H1 (cell line): ENCODE measurements around the gene MRPS27. TPM values are rescaled to one million over a fixed set of nuclear protein-coding genes. Genes with fewer than 3 reads are reported as not detected.
"Not testable (repeated sequence)": the region's sequence is repeated elsewhere in the genome, so short reads cannot be mapped to it uniquely, and the experiment has no call there.

Source experiments
- CTCF ChIA-PET: fragments of 300-600 bp; sonication (Branson Sonifier 250); formaldehyde crosslinking; loops from one replicate; lab custom pipeline; 2021; ENCODE audit not compliant: partially characterized antibody; lab: Charles Lee
- POLR2A ChIA-PET: fragments of 300-600 bp; sonication (Branson Sonifier 250); formaldehyde crosslinking; loops from one replicate; lab custom pipeline; 2021; ENCODE audit warnings: inconsistent platforms; ENCODE audit not compliant: partially characterized antibody; lab: Charles Lee
- DNase-seq, 2 experiments: peaks; one replicate each; pipeline versions ENCODE4 v3.0.0 to v3.0.0-alpha.2; 2010 to 2022; ENCODE audit warnings: low spot score in 2 of 2, low read depth in 1 of 2, mixed read lengths in 1 of 2
- FAIRE-seq: peaks from 2 replicates; lab custom pipeline; 2011; peaks lifted over from hg19 to GRCh38; lab: Jason Lieb, UNC
- H2AFZ ChIP-seq: 2 replicates; pipeline ENCODE4 v1.8.1; 2012; ENCODE audit warnings: low read length, inconsistent platforms
- H2AK5ac ChIP-seq: 2 replicates; pipeline ENCODE4 v1.6.1; 2013; ENCODE audit warnings: low read depth, low read length
- H2BK120ac ChIP-seq: replicated peaks from 2 replicates; pipeline ENCODE3; 2013; ENCODE audit warnings: low read depth, low read length, inconsistent platforms
- H2BK12ac ChIP-seq: 2 replicates; pipeline ENCODE4 v1.6.1; 2013; ENCODE audit warnings: low read depth, low read length
- H2BK15ac ChIP-seq: 2 replicates; pipeline ENCODE4 v1.6.1; 2013; ENCODE audit warnings: low read length
- H2BK20ac ChIP-seq: 2 replicates; pipeline ENCODE4 v1.6.1; 2013; ENCODE audit warnings: low read length
- H2BK5ac ChIP-seq: 2 replicates; pipeline ENCODE4 v1.6.1; 2013; ENCODE audit warnings: low read depth, low read length
- H3K14ac ChIP-seq: 2 replicates; pipeline ENCODE4 v1.6.1; 2013; ENCODE audit warnings: inconsistent platforms; ENCODE audit not compliant: insufficient read length
- H3K18ac ChIP-seq: 2 replicates; pipeline ENCODE4 v1.6.1; 2013; ENCODE audit warnings: low read length; ENCODE audit errors: extremely low read depth
- H3K23ac ChIP-seq: 2 replicates; pipeline ENCODE4 v1.6.1; 2013; ENCODE audit warnings: inconsistent platforms; ENCODE audit not compliant: insufficient read length
- H3K23me2 ChIP-seq: 2 replicates; pipeline ENCODE4 v1.6.1; 2013; ENCODE audit warnings: low read depth, low read length
- H3K27ac ChIP-seq: 2 replicates; pipeline ENCODE4 v1.6.1; 2011; ENCODE audit warnings: low read depth, low read length, inconsistent platforms
- H3K27me3 ChIP-seq, 4 experiments: replicated peaks in 1 of 4; 1 replicate in 1 of 4; 2 replicates in 3 of 4; pipeline versions ENCODE4 v1.6.1 to v1.8.1; 2011 to 2013; ENCODE audit warnings: low read length in 3 of 4, mild to moderate bottlenecking in 3 of 4, inconsistent platforms in 2 of 4, mixed read lengths in 2 of 4, moderate library complexity in 1 of 4; ENCODE audit not compliant: control insufficient read depth in 3 of 4, insufficient read depth in 3 of 4; ENCODE audit errors: extremely low read depth in 1 of 4
- H3K36me3 ChIP-seq, 4 experiments: 2 replicates each; pipeline versions ENCODE4 v1.6.1 to v1.8.1; 2011 to 2013; ENCODE audit warnings: mild to moderate bottlenecking in 4 of 4, low read length in 3 of 4, moderate library complexity in 2 of 4, control low read depth in 1 of 4, inconsistent platforms in 1 of 4; ENCODE audit not compliant: insufficient read depth in 4 of 4, control insufficient read depth in 2 of 4
- H3K4ac ChIP-seq: replicated peaks from 2 replicates; pipeline ENCODE3; 2013; ENCODE audit warnings: low read length, low read depth, mixed read lengths, inconsistent platforms; ENCODE audit not compliant: insufficient read length
- H3K4me1 ChIP-seq, 4 experiments: replicated peaks in 1 of 4; 1 replicate in 1 of 4; 2 replicates in 3 of 4; pipeline versions ENCODE4 v1.6.1 to v1.8.1; 2011 to 2013; ENCODE audit warnings: low read length in 3 of 4, inconsistent platforms in 2 of 4, mixed read lengths in 1 of 4; ENCODE audit not compliant: insufficient read depth in 4 of 4, control insufficient read depth in 3 of 4
- H3K4me2 ChIP-seq, 2 experiments: 2 replicates each; pipeline versions ENCODE4 v1.6.1 to v1.8.1; 2011 to 2013; ENCODE audit warnings: low read depth in 2 of 2, low read length in 2 of 2, control low read depth in 1 of 2, inconsistent platforms in 1 of 2, mild to moderate bottlenecking in 1 of 2; ENCODE audit not compliant: insufficient read depth in 1 of 2
- H3K4me3 ChIP-seq, 4 experiments: fragments of 200-600, 300-600 bp in 1 of 4; sonication (generic), shearing (Covaris generic), sonication (Bioruptor Twin) in 1 of 4; 2 replicates each; pipeline versions ENCODE4 v1.5.1 to v1.8.1; 2011 to 2016; ENCODE audit warnings: low read length in 4 of 4, low read depth in 3 of 4, control low read depth in 2 of 4, inconsistent platforms in 2 of 4, mild to moderate bottlenecking in 2 of 4, mixed read lengths in 1 of 4, moderate library complexity in 1 of 4; ENCODE audit not compliant: insufficient read depth in 2 of 4; ENCODE audit errors: extremely low read depth in 1 of 4
- H3K56ac ChIP-seq: replicated peaks from 2 replicates; pipeline ENCODE3; 2013; ENCODE audit warnings: low read depth, mild to moderate bottlenecking, mixed read lengths, low read length, inconsistent platforms; ENCODE audit not compliant: insufficient read length
- H3K79me1 ChIP-seq: 2 replicates; pipeline ENCODE4 v1.6.1; 2013; ENCODE audit warnings: low read depth, low read length, control low read depth
- H3K79me2 ChIP-seq, 2 experiments: 2 replicates each; pipeline versions ENCODE4 v1.6.1 to v1.8.1; 2012 to 2013; ENCODE audit warnings: low read length in 2 of 2, mild to moderate bottlenecking in 2 of 2, inconsistent platforms in 1 of 2; ENCODE audit not compliant: insufficient read depth in 2 of 2, control insufficient read depth in 1 of 2
- H3K9ac ChIP-seq, 4 experiments: replicated peaks in 1 of 4; 1 replicate in 1 of 4; 2 replicates in 3 of 4; pipeline versions ENCODE4 v1.6.1 to v1.8.1; 2011 to 2013; ENCODE audit warnings: low read depth in 3 of 4, low read length in 3 of 4, control low read depth in 2 of 4, mild to moderate bottlenecking in 2 of 4, moderate library complexity in 2 of 4, inconsistent platforms in 1 of 4; ENCODE audit errors: extremely low read depth in 1 of 4
- H3K9me3 ChIP-seq, 2 experiments: 2 replicates each; pipeline versions ENCODE4 v1.6.1 to v1.8.1; 2012 to 2013; ENCODE audit warnings: mild to moderate bottlenecking in 2 of 2, moderate library complexity in 2 of 2, control low read depth in 1 of 2, inconsistent platforms in 1 of 2, low read depth in 1 of 2, low read length in 1 of 2, mixed read lengths in 1 of 2; ENCODE audit not compliant: insufficient read depth in 2 of 2
- H4K20me1 ChIP-seq, 2 experiments: replicated peaks in 1 of 2; 2 replicates each; pipeline versions ENCODE3 to v1.8.1; 2011 to 2013; ENCODE audit warnings: inconsistent platforms in 2 of 2, low read length in 2 of 2, mild to moderate bottlenecking in 1 of 2; ENCODE audit not compliant: insufficient read depth in 2 of 2, control insufficient read depth in 1 of 2
- H4K5ac ChIP-seq: 2 replicates; pipeline ENCODE4 v1.6.1; 2013; ENCODE audit warnings: low read length, low read depth, mixed read lengths, inconsistent platforms; ENCODE audit not compliant: insufficient read length
- H4K8ac ChIP-seq: 2 replicates; pipeline ENCODE4 v1.8.0; 2013; ENCODE audit warnings: mild to moderate bottlenecking, moderate library complexity, low read length, inconsistent platforms; ENCODE audit not compliant: insufficient read depth; ENCODE audit errors: extremely low read depth
- H4K91ac ChIP-seq: replicated peaks from 2 replicates; pipeline ENCODE3; 2013; ENCODE audit warnings: low read length, mixed read lengths, inconsistent platforms; ENCODE audit not compliant: insufficient read length
- WGBS, 2 experiments: shearing (Covaris generic) in 1 of 2; methylation state at CpG; one replicate each; pipeline versions ENCODE4 v1.1.6 to v1.1.7; 2013 to 2015; ENCODE audit warnings: low lambda C conversion rate in 2 of 2, mixed read lengths in 2 of 2, inconsistent platforms in 1 of 2, low coverage in 1 of 2, missing lambda C conversion rate in 1 of 2; ENCODE audit not compliant: insufficient replicate concordance in 2 of 2, insufficient coverage in 1 of 2, insufficient read length in 1 of 2; ENCODE audit errors: extremely low coverage in 1 of 2, missing lambda C conversion rate in 1 of 2; 5-methylcytosine and 5-hydroxymethylcytosine counted together
- polyA plus RNA-seq, 7 experiments: library from polyadenylated mRNA; depleted of rRNA in 3 of 7; stranded (reverse) in 5 of 7; unstranded in 2 of 7; fragments of >200 nt in 5 of 7; fragments of 200-250 nt in 2 of 7; gene quantifications; 1 replicate in 5 of 7; 2 replicates in 1 of 7; 4 replicates in 1 of 7; pipeline versions ENCODE4 v1.2.1 to v1.2.3, GENCODE V29; 2011 to 2013; ENCODE audit warnings: missing spikeins in 2 of 7, mixed read lengths in 2 of 7
- total RNA-seq: library from RNA; stranded (reverse); fragmentation: NEBNext Ultra II Directional; extraction: Animal tissue kit (Norgen Biotek cat#: 25700); gene quantifications from 2 replicates; pipeline ENCODE4 v1.2.1, GENCODE V29; 2021

MRPS27 gene
- total and polyA plus RNA-seq, 2 of the 8 experiments (the other 6 are each of a cell fraction or from before 2014, with no cell fraction given), result 93.2 to 102 TPM

DNA sequence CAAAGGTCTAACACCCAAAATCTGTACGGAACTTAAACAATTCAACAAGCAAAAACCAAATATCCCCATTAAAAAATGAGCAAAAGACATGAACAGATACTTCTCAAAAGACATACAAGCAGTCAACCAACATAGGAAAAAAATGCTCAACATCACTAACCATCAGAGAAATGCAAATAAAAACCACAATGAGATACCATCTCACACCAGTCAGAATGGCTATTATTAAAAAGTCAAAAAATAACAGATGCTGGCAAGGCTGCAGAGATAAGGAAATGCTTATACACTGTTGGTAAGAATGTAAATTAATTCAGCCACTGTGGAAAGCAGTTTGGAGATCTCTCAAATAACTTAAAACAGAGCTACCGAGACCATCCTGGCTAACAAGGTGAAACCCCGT lies 21.9 kb downstream of the MRPS27 start:
- not testable (repeated sequence) for H2BK120ac ChIP-seq, H3K27ac ChIP-seq, H2BK12ac ChIP-seq, H3K27me3 ChIP-seq, H3K79me1 ChIP-seq, H3K4ac ChIP-seq, H4K8ac ChIP-seq, H3K18ac ChIP-seq, DNase-seq, H2AFZ ChIP-seq, H2BK5ac ChIP-seq, H2BK15ac ChIP-seq, H3K4me3 ChIP-seq, H3K14ac ChIP-seq, H2AK5ac ChIP-seq, H3K4me2 ChIP-seq, H3K23ac ChIP-seq, H2BK20ac ChIP-seq, FAIRE-seq, H3K9me3 ChIP-seq, H3K9ac ChIP-seq, H4K20me1 ChIP-seq, H3K23me2 ChIP-seq, H3K56ac ChIP-seq, H4K91ac ChIP-seq, H4K5ac ChIP-seq
- Histone ChIP-seq H3K36me3 (peaks cover 0 to 21% (median 6%) of the 10 kb centered on the region in 4 experiments; a peak in 3 of 8 replicates), H3K79me2 (peaks cover 0 to 34% of the 10 kb centered on the region in 2 experiments; a peak in 3 of 4 replicates), H3K4me1 (peaks cover 2 to 14% (median 10%) of the 10 kb centered on the region in 4 experiments; a peak in 5 of 7 replicates)
- WGBS, 2 experiments, result 97% methylated on average over 3 of the region's 3 CpGs; no CpG with 5 or more reads in 1 of the 2 experiments
- POLR2A ChIA-PET, result interaction anchor here (0.6 kb wide), 1 partner anchor 993 kb away, joined by 3 read pairs; no protein-coding TSS in a partner anchor
- CTCF ChIA-PET, result interaction anchor here (0.8 kb wide), 1 partner anchor 9 kb away, joined by 4 read pairs; no protein-coding TSS in a partner anchor
